HG03139 (cell line): Measurements from ENCODE around the gene NRIP1.
"Not testable (repeated sequence)": the region's sequence is repeated elsewhere in the genome, so short reads cannot be mapped to it uniquely, and the experiment has no call there.

Source experiments
- ATAC-seq: cut with Tn5 transposase; IDR thresholded peaks from one replicate; pipeline ENCODE4 v1.9.1; 2021; ENCODE audit not compliant: unreplicated experiment

The NRIP1 gene

GRCh38 chr21:15042531-15042930, 22.3 kb downstream of the NRIP1 start:
- no peak for ATAC-seq

- no peak for ATAC-seq
These were observed 25.0 kb downstream of the NRIP1 start for GRCh38 chr21:15039607-15040299.

- no peak for ATAC-seq
These were observed 26.9 kb downstream of the NRIP1 start for GRCh38 chr21:15037900-15038293.

- no peak for ATAC-seq
These were observed 27.5 kb downstream of the NRIP1 start for GRCh38 chr21:15037095-15037899.

- ATAC-seq = no peak
These were observed 28.6 kb downstream of the NRIP1 start for GRCh38 chr21:15036189-15036588.

GRCh38 chr21:15034126-15034853, 30.5 kb downstream of the NRIP1 start:
- ATAC-seq = no peak

GRCh38 chr21:15031790-15032357, 32.9 kb downstream of the NRIP1 start:
- no peak for ATAC-seq

- not testable (repeated sequence) for ATAC-seq
These were observed 33.4 kb downstream of the NRIP1 start for GRCh38 chr21:15031362-15031761.

GRCh38 chr21:15030861-15031260, 33.9 kb downstream of the NRIP1 start:
- not testable (repeated sequence) for ATAC-seq

- no peak for ATAC-seq
These were observed 35.7 kb downstream of the NRIP1 start for GRCh38 chr21:15029077-15029476.

- no peak for ATAC-seq
These were observed 36.6 kb downstream of the NRIP1 start for GRCh38 chr21:15028186-15028585.

- ATAC-seq = no peak
These were observed 37.7 kb downstream of the NRIP1 start for GRCh38 chr21:15027056-15027455.

- no peak for ATAC-seq
These were observed 38.4 kb downstream of the NRIP1 start for GRCh38 chr21:15026370-15026769.

GRCh38 chr21:15023776-15024175, 41.0 kb downstream of the NRIP1 start:
- ATAC-seq = no peak

- no peak for ATAC-seq
These were observed 42.1 kb downstream of the NRIP1 start for GRCh38 chr21:15022608-15023261.

GRCh38 chr21:15020797-15021196, 44.0 kb downstream of the NRIP1 start:
- ATAC-seq = no peak

- no peak for ATAC-seq
These were observed 46.4 kb downstream of the NRIP1 start for GRCh38 chr21:15018382-15018781.

GRCh38 chr21:15015622-15016471, 49.0 kb downstream of the NRIP1 start:
- no peak for ATAC-seq

- no peak for ATAC-seq
These were observed 50.6 kb downstream of the NRIP1 start for GRCh38 chr21:15014221-15014620.

GRCh38 chr21:15011967-15012366, 52.8 kb downstream of the NRIP1 start:
- ATAC-seq = no peak
